GM21423 (cell line): Measurements from ENCODE around the gene WNT9A.

Experiments
- ATAC-seq: cut with Tn5 transposase; IDR thresholded peaks from one replicate; pipeline ENCODE4 v1.9.1; 2021; ENCODE audit warnings: mild to moderate bottlenecking, moderate library complexity; ENCODE audit not compliant: unreplicated experiment

Gene WNT9A

DNA sequence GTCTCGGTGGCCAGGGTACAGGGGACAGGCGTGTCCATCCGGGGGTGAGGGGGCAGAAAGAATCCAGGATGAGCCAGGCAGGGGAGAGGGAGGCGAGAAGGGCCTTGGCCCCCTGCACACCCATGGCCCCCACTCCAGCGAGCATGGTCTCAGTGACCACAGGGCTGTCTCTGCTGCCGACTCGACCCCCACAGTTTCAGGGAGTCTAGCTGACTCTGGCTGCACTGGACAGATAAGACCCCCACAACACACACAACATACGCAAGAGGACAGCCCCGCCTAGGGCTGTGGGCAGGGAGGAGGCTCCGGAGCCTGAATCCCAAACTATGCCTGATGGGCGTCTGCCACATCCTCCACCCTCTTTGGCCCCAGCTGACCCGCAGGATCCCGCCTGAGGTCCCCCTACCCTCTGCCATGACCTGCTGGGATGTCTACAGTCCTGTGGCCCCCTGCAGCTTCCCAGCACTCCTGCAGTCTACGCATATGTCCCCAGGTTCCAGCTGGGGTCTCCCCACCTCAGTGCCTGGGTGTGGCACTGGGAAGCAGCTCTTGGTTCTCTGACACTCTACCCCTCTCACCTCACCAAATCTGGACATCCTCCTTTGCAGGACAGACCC lies 22.0 kb downstream of the WNT9A start:
- ATAC-seq: no peak

DNA sequence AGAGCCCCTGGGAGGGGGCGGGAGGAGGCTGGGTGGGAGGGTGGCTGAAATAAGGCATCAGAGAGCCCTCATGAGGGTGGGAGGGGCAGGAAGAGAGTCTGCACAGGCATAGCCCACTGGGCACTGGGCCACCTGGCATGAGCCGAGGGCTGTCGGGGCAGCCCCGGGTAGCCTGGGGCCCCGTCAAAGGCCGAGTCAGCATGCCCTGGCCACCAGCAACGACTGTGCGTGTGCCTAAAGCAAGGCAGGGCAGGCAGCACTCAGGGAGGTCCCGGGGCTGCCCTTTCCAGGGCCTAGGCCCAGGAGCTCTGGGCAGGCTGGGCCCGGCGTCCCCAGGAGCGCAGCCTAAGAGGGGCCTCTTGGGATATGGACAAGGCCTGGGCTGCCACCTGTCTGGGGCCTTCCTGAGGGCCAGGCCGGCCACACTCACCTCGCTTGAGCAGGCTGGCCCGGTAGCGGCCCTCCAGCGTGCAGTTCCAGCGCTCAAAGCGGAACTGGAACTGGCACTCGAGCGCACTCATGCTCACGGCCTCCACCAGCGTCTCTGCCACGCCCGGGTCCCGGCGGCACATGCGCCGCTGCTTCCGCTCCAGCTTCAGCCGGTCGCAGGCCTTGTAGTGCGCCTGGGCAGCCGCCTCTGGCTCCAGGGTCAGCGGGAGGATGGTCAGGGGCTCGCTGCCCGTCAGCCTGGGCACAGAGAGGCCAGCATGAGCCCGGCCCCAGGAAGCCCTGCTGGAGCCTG lies 22.7 kb downstream of the WNT9A start:
- ATAC-seq: no peak

DNA sequence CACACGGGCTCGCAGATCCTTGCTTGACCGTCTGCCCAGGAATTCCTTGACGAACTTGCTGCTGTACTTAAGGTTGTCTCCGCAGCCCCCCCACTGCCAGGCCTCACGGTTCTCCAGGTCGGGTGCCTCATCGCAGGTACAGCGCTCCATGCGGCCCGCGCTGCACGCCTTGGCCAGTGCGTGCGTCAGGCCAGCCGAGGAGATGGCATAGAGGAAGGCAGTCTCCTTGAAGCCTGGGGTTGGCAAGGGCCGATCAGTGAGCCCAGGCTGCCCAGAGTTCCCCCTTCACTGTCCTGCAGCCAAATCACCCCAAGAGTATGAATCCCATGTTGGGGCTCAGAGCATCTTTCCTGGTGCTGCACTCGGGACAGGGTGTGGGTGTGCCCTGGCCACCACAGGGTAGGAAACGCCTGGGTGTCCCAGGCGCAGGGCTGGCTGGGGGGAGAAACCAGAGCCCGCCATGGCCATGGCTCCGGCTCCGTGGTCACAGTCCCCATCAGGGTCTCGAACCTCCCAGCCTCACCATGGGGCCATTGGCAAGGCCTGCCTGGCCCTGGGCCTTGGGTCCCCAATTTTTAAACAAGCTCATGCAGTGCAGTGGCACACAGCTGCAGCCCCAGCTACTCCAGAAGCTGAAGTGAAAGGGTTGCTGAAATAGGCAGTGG lies 23.4 kb downstream of the WNT9A start:
- ATAC-seq: no peak

GRCh38 chr1:227923353-227924167 lies 24.2 kb downstream of the WNT9A start:
- ATAC-seq: no peak

DNA sequence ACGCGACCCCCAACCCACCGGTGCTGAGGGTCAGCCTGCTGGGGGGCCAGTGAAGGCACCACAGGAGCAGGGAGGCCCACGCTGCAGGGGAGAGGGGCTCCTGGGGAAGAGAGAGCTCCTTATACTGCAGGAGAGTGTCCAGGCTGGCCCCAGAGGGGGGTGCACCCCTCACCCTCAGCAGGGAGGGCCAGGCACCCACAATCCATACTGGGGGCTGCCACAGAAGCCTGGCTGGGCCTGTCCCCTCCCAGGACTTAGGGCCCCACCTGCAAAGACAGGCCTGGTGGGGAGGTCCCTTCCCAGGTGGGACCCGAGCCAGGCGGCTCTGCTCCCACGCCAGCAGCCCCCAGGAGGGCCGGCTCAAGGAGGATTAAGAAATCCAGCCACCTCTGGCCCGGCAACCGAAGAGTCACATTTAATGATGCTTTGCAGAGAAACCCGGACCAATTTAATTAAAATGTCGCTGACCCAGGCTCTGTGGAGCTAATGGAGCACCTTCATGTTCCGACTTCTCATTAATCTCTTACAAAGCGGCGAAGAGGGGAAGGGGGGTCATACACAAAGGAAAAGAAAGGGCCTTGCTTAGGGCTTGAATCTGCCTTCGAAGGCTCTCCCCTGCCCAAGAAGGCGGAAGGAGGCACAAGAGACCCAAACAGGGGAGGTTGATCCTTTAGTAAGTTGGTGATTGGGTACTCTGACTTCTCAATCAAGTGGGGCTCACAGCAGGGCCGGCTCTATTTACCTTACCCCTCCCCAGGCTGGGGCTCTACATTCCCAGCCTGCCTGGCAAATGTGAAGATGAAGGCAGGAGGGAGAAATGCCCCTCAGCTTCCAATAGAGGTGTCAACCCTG lies 25.0 kb downstream of the WNT9A start:
- ATAC-seq: no peak

- ATAC-seq: no peak
Observed at GRCh38 chr1:227921461-227922185, 26.1 kb downstream of the WNT9A start.

DNA sequence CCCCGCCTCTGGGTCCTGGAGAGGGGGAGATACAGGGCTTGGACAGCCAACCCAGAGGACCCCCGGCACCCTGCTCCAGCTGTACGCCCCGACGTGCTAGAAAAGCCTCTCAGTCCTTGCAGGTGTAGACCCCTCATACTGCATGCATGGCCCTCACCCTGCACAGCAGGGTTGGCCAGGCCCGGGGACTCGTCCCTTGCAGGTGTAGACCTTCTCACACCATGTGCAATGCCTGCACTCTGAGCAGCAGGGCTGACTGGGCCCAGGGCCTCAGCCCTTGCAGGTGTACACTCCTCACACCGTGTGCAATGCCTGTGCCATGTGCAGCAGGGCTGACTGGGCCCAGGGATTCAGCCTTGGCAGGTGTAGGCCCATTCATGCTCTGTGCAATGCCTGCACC lies 26.8 kb downstream of the WNT9A start:
- no peak for ATAC-seq

GRCh38 chr1:227920426-227920825 lies 27.3 kb downstream of the WNT9A start:
- no peak for ATAC-seq

DNA sequence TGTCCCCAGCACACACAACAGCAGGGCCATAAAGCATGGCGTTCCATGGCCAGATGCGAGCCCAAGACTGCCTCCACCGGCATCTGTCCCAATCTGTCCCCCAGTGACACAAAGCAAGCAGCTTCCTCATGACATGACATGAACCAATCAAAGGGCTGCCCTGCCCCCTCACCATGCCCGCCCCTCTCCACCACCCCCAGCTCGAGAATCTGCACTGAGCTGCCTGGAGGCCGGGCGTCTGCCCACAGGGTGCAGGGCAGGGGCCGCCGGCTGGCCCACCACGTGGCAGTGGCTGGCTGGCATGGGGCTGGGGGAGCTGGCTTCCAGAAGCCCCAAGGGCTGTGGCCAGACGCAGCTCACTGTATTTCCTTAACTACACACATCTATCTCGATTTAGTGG lies 27.8 kb downstream of the WNT9A start:
- ATAC-seq: no peak

DNA sequence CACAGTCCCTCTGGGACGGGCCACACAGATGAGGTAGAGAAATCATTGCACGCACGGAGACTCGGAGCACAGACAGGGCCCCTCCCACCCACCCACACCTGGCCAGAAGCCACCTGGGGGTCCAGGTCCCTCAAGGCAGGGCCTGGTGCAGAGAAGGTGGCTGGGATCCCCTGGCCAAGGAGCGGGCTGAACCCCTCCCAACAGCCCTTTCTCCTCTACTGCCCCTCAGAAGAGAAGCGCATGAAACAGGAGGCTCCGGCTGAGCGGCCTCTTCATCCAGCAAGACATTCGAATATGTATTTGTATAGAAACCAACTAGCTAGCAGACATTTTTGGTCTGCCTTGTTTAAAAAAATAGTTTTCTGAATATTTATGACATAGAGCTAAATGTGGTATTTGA lies 29.0 kb downstream of the WNT9A start:
- no peak for ATAC-seq

DNA sequence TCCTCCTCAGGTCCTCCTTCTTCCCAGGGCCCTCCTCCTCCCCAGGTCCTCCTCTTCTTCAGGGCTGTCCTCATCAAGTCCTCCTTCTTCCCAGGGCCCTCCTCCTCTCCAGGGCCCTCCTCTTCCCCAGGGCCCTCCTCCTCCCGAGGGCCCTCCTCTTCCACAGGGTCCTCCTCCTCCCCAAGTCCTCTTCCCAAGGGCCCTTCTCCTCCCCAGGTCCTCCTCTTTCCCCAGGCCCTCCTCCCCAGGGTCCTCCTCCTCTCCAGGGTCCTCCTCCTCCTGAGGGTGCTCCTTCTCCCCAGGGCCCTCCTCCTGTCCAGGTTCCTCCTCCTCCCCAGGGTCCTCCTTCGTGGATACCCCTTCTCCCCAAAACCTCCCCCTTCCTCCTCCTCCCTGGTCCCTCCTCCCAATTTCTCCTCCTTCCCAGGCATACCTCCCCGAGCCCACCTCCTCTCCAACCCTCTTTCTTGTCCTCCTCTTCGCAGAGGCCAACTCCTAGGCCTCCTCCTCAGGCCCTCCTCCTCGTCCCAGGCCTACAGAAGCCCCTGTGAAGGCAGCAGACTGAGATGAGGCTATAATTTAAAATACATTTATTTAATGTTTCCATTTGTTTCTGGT lies 29.5 kb downstream of the WNT9A start:
- no peak for ATAC-seq

DNA sequence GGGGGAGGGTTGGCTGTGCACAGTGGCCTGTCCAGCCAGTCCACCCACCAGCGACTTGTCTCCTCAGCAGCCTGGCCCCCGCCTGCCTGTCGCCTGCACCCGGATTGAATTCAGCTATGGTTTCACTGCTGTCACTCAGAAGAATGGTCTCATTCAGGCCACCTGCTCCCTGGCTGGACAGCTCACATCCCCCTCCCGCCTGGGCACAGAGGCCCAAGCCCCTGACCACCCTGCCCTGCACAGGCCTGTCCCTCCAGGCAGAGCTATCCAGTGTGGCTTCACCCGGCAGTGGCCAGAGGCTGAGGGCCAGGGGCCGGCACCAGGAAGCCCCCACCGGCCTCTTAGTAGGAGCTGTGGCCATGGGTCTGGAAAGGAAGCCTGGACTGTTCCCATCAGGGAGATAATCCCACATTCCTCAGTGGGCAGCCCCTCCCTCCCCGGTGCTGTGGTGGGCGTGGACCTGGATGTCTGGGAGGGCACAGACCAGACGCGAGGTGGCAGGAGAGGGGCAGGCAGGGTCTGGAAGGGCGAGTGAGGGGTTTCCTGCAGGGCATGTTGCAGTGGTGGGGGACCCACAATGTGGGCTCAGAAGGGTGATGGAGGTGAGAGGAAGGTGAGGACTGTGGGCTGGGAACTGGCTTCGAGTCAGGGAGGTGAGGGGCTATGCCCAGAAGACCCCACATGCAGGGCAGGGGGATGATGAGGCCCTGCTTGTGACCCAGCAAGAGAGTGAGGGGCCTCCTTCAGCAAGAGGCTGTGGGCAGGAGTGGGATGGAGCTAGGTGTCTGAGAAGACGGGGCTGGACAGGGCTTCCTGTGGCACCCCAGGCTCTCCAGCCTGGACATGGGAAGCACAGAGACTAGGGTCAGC lies 30.4 kb downstream of the WNT9A start:
- ATAC-seq: no peak

DNA sequence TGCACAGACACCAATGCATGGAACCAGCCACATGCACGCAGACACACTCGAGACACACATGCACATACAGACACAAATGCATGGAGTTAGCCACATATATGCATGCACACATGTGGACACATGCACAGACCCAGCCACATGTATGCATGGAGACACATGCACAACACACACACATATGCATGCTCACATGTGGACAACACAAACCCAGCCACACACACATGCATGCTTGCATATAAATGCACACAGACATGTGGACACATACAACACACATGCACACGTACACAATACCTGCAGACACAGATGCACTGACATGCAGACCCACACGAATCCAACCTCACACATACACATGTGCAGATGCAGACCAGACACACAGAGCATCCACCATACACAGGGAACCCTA lies 31.1 kb downstream of the WNT9A start:
- no peak for ATAC-seq

DNA sequence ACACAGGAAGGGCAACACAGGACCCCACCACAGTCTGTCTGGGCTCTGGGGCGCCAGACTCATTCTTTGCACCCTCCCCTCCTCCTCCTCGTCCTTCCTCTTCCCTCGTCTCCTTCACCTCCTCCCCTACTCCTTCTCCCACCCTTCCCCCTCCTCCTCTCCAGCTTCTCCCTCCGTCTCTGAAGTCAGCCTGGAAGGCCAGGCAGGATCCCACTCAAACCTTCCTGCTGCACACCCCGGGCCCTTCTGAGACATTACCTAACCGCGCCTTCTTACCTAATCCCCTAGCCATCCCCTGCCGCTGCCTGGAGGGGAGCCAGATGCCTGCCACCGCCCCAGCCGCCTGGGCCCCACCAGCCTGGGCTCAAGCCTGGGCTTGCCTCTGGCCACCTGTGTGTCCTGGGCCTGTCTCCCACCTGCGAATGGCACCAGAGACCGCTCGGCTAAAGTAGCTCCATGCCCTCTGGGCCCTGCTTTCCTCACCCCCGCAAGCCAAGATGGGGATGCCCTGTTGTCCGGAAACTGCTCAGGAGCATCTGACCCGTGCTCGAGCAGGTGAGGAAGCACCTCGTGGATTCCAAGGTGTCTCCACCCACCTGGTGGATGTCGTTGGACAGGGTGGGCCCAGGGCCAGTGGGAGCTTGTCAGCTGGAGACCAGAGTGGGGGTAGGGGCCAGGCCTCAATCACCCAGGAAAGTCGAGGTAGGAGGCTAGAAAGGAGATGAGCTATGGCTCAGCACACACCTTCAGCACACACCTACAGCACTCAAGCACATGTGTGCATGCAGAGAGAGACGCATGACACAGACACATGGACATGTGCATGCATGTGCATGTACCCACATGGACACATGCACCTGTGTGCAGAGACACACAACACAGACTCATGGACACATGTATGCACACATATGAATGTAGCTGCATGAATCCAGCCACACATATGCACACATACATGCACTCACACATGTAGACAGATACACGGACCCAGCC lies 31.9 kb downstream of the WNT9A start:
- ATAC-seq: no peak

- no peak for ATAC-seq
Observed at GRCh38 chr1:227914801-227915563, 32.8 kb downstream of the WNT9A start.
